Keratinocyte (primary cell): ENCODE data around the gene CADM2. TPM values are rescaled to one million over a fixed set of nuclear protein-coding genes. Genes with fewer than 3 reads are reported as not detected.

Experiments used
- DNase-seq: peaks from one replicate; pipeline ENCODE4 v3.0.0-alpha.2; 2011; ENCODE audit warnings: low read depth, missing footprints, low spot score
- FAIRE-seq: peaks from 2 replicates; lab custom pipeline; 2011; peaks lifted over from hg19 to GRCh38; lab: Jason Lieb, UNC
- H2AFZ ChIP-seq: 2 replicates; pipeline ENCODE4 v1.6.0; 2012; ENCODE audit warnings: low read length, control low read depth, inconsistent platforms; ENCODE audit not compliant: control insufficient read depth
- H3K27ac ChIP-seq: 2 replicates; pipeline ENCODE4 v1.5.1; 2011; ENCODE audit warnings: low read length; ENCODE audit not compliant: control insufficient read depth, insufficient read depth
- H3K27me3 ChIP-seq: 3 replicates; pipeline ENCODE4 v1.6.0; 2011; ENCODE audit warnings: low read length; ENCODE audit not compliant: control insufficient read depth, insufficient read depth; ENCODE audit errors: extremely low read depth
- H3K36me3 ChIP-seq, 2 experiments: 2 replicates in 1 of 2; 3 replicates in 1 of 2; pipeline ENCODE4 v1.5.1; 2011; ENCODE audit warnings: low read length in 2 of 2, mild to moderate bottlenecking in 1 of 2; ENCODE audit not compliant: control insufficient read depth in 2 of 2, insufficient read depth in 2 of 2; ENCODE audit errors: extremely low read depth in 1 of 2
- H3K4me1 ChIP-seq: 3 replicates; pipeline ENCODE4 v1.5.1; 2011; ENCODE audit warnings: low read length; ENCODE audit not compliant: control insufficient read depth, insufficient read depth; ENCODE audit errors: extremely low read depth
- H3K4me2 ChIP-seq: 3 replicates; pipeline ENCODE4 v1.6.0; 2011; ENCODE audit warnings: low read depth, low read length; ENCODE audit not compliant: control insufficient read depth, insufficient read depth; ENCODE audit errors: extremely low read depth
- H3K4me3 ChIP-seq, 3 experiments: fragments of 200-600 bp in 1 of 3; sonication (generic) in 1 of 3; 2 replicates in 2 of 3; 3 replicates in 1 of 3; pipeline ENCODE4 v1.5.1; 2011 to 2016; ENCODE audit warnings: low read length in 3 of 3, mild to moderate bottlenecking in 3 of 3, control low read depth in 2 of 3, inconsistent platforms in 1 of 3, low read depth in 1 of 3, mixed read lengths in 1 of 3, mixed run types in 1 of 3, moderate library complexity in 1 of 3; ENCODE audit not compliant: control insufficient read depth in 2 of 3, insufficient read depth in 2 of 3; ENCODE audit errors: extremely low read depth in 1 of 3
- H3K79me2 ChIP-seq: 2 replicates; pipeline ENCODE4 v1.6.0; 2012; ENCODE audit warnings: low read length; ENCODE audit not compliant: control insufficient read depth, insufficient read depth
- H3K9ac ChIP-seq: 3 replicates; pipeline ENCODE4 v1.6.0; 2011; ENCODE audit warnings: low read length; ENCODE audit not compliant: control insufficient read depth, insufficient read depth; ENCODE audit errors: extremely low read depth
- H3K9me1 ChIP-seq: 3 replicates; pipeline ENCODE4 v1.6.0; 2011; ENCODE audit warnings: low read length; ENCODE audit not compliant: control insufficient read depth, insufficient read depth; ENCODE audit errors: extremely low read depth
- H3K9me3 ChIP-seq: 2 replicates; pipeline ENCODE4 v1.5.1; 2012; ENCODE audit warnings: low read depth, low read length; ENCODE audit not compliant: control insufficient read depth
- H4K20me1 ChIP-seq: 3 replicates; pipeline ENCODE4 v1.6.0; 2011; ENCODE audit warnings: low read length; ENCODE audit not compliant: control insufficient read depth, insufficient read depth; ENCODE audit errors: extremely low read depth
- CTCF ChIP-seq, 3 experiments: IDR thresholded peaks in 1 of 3; conservative IDR thresholded peaks in 1 of 3; optimal IDR thresholded peaks in 1 of 3; 2 replicates in 2 of 3; 3 replicates in 1 of 3; pipeline versions ENCODE3 to v1.5.1; 2011; ENCODE audit warnings: low read length in 3 of 3, mild to moderate bottlenecking in 3 of 3, moderate library complexity in 2 of 3, control low read depth in 1 of 3, inconsistent platforms in 1 of 3; ENCODE audit not compliant: insufficient read depth in 2 of 3; ENCODE audit errors: extremely low read depth in 1 of 3
- EZH2 ChIP-seq: IDR thresholded peaks from one replicate; pipeline ENCODE4 v1.6.1; 2012; ENCODE audit warnings: inconsistent platforms, mild to moderate bottlenecking, low read length, moderate library complexity
- dilution Hi-C: fragments of 300-500 bp; cut with MboI; formaldehyde crosslinking; loops from one replicate; pipeline ENCODE4 v1.7.0; 2020; ENCODE audit warnings: low sequenced_read_pairs; ENCODE audit not compliant: extremely low pct_ligation_motif_present
- polyA plus RNA-seq, 5 experiments: library from polyadenylated mRNA; depleted of rRNA in 3 of 5; stranded (reverse) in 3 of 5; stranded (forward) in 1 of 5; unstranded in 1 of 5; fragments of >200 nt; gene quantifications; 1 replicate in 1 of 5; 2 replicates in 3 of 5; 3 replicates in 1 of 5; pipeline versions ENCODE4 v1.2.1 to v1.2.3, GENCODE V29; 2011 to 2012; ENCODE audit warnings: missing spikeins in 2 of 5, low read depth in 1 of 5, low replicate concordance in 1 of 5

The CADM2 gene
- polyA plus RNA-seq, 1 donor (not counting 4 experiments of a cell fraction or from before 2014, with no cell fraction given), result not detected

DNA sequence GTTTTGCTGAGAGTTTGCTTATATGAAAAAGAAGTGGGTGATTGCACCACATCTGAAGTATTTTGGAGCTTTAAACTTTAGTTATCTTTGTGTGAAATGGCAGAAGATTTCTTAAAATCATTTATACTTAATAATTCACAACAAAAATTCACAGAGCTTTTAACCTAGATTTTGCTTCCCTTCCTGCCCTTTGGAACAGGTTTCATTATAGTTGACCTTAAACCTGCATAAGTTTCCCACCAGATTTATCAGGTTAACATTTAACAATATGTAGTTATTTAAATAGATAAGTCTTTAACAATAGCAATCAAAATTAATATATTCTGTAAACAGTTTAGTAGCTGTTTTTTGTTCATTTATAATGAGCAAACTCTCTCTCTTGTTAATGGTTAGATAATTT is 30.3 kb downstream of the CADM2 start:
- Histone ChIP-seq H3K27me3 (no peaks in the 10 kb centered on the region), H3K9me3 (no peaks in the 10 kb centered on the region), H4K20me1 (no peaks in the 10 kb centered on the region), H3K36me3 (no peaks in the 10 kb centered on the region), H3K79me2 (no peaks in the 10 kb centered on the region), H3K4me1 (no peaks in the 10 kb centered on the region), H3K4me3 (no peak overlapping the region), H2AFZ (no peak overlapping the region), H3K27ac (no peak overlapping the region), H3K9me1 (no peaks in the 10 kb centered on the region), H3K4me2 (no peak overlapping the region), H3K9ac (no peak overlapping the region)
- no peak for DNase-seq
- TF ChIP-seq EZH2 (no peak), CTCF (optimal IDR thresholded peaks at IDR 0.05 in 1 of 3, IDR thresholded peaks at IDR 0.05 in 1 of 3, conservative IDR thresholded peaks at IDR 0.05 in 1 of 3; ENCODE audit: extremely low read depth in 1 of 3, insufficient read depth in 2 of 3, low read length in 3 of 3) (no peak)
- dilution Hi-C loops, result no loop called here
- no peak for FAIRE-seq

GRCh38 chr3:84991422-84991900 is 32.7 kb downstream of the CADM2 start:
- no peak overlapping the region for H3K4me2 ChIP-seq
- TF ChIP-seq CTCF (optimal IDR thresholded peaks at IDR 0.05 in 1 of 3, IDR thresholded peaks at IDR 0.05 in 1 of 3, conservative IDR thresholded peaks at IDR 0.05 in 1 of 3; ENCODE audit: extremely low read depth in 1 of 3, insufficient read depth in 2 of 3, low read length in 3 of 3) (no peak), EZH2 (no peak)
- DNase-seq (no peak), FAIRE-seq (no peak)
- H3K9me3 ChIP-seq, result no peaks in the 10 kb centered on the region
- H3K4me3 ChIP-seq, result no peak overlapping the region
- dilution Hi-C loops, result no loop called here
- no peaks in the 10 kb centered on the region for H3K27me3 ChIP-seq
- H3K4me1 ChIP-seq, result no peaks in the 10 kb centered on the region
- no peaks in the 10 kb centered on the region for H3K9me1 ChIP-seq
- no peaks in the 10 kb centered on the region for H4K20me1 ChIP-seq
- no peak overlapping the region for H2AFZ ChIP-seq
- no peak overlapping the region for H3K9ac ChIP-seq
- no peaks in the 10 kb centered on the region for H3K36me3 ChIP-seq
- no peaks in the 10 kb centered on the region for H3K79me2 ChIP-seq
- H3K27ac ChIP-seq, result no peak overlapping the region
